ENCODE results near the gene FAM169A.

The FAM169A gene

GRCh38 chr5:74850030-74850429, 16.2 kb downstream of the FAM169A start:
- no peak overlapping the region for H3K9ac ChIP-seq (ENCODE audit: low read depth in 1 of 2, low read length in 2 of 2)
- H3K36me3 ChIP-seq (ENCODE audit: control insufficient read depth in 2 of 2, insufficient read depth in 2 of 2, low read length in 2 of 2), result no peaks in the 10 kb centered on the region
- H3K9me3 ChIP-seq (ENCODE audit: control insufficient read depth in 2 of 2, low read length in 2 of 2), result no peaks in the 10 kb centered on the region
- H3K4me3 ChIP-seq (ENCODE audit: low read length in 2 of 2), result no peak overlapping the region
- no peaks in the 10 kb centered on the region for H3K27me3 ChIP-seq (ENCODE audit: control insufficient read depth in 2 of 2, insufficient read depth in 2 of 2, low read length in 2 of 2)
- H3K4me1 ChIP-seq (ENCODE audit: control insufficient read depth in 2 of 2, insufficient read depth in 2 of 2, low read length in 2 of 2), result no peaks in the 10 kb centered on the region
- no peak overlapping the region for H3K27ac ChIP-seq (ENCODE audit: low read depth in 2 of 2, low read length in 2 of 2)

- H3K9me3 ChIP-seq (ENCODE audit: control insufficient read depth in 2 of 2, low read length in 2 of 2), result no peaks in the 10 kb centered on the region
- no peak overlapping the region for H3K9ac ChIP-seq (ENCODE audit: low read depth in 1 of 2, low read length in 2 of 2)
- H3K27me3 ChIP-seq (ENCODE audit: control insufficient read depth in 2 of 2, insufficient read depth in 2 of 2, low read length in 2 of 2), result no peaks in the 10 kb centered on the region
- H3K4me1 ChIP-seq (ENCODE audit: control insufficient read depth in 2 of 2, insufficient read depth in 2 of 2, low read length in 2 of 2), result no peaks in the 10 kb centered on the region
- no peaks in the 10 kb centered on the region for H3K36me3 ChIP-seq (ENCODE audit: control insufficient read depth in 2 of 2, insufficient read depth in 2 of 2, low read length in 2 of 2)
- no peak overlapping the region for H3K27ac ChIP-seq (ENCODE audit: low read depth in 2 of 2, low read length in 2 of 2)
- no peak overlapping the region for H3K4me3 ChIP-seq (ENCODE audit: low read length in 2 of 2)
These were observed 17.6 kb downstream of the FAM169A start for GRCh38 chr5:74848553-74849025.

GRCh38 chr5:74839229-74839628, 27.0 kb downstream of the FAM169A start:
- H3K27me3 ChIP-seq (ENCODE audit: control insufficient read depth in 2 of 2, insufficient read depth in 2 of 2, low read length in 2 of 2), result no peaks in the 10 kb centered on the region
- no peak overlapping the region for H3K9ac ChIP-seq (ENCODE audit: low read depth in 1 of 2, low read length in 2 of 2)
- H3K27ac ChIP-seq (ENCODE audit: low read depth in 2 of 2, low read length in 2 of 2), result no peak overlapping the region
- H3K9me3 ChIP-seq (ENCODE audit: control insufficient read depth in 2 of 2, low read length in 2 of 2), result no peaks in the 10 kb centered on the region
- H3K4me1 ChIP-seq (ENCODE audit: control insufficient read depth in 2 of 2, insufficient read depth in 2 of 2, low read length in 2 of 2), result peaks cover 0 to 3% of the 10 kb centered on the region in 2 donors
- no peak overlapping the region for H3K4me3 ChIP-seq (ENCODE audit: low read length in 2 of 2)
- no peaks in the 10 kb centered on the region for H3K36me3 ChIP-seq (ENCODE audit: control insufficient read depth in 2 of 2, insufficient read depth in 2 of 2, low read length in 2 of 2)

GRCh38 chr5:74838262-74838661, 27.9 kb downstream of the FAM169A start:
- Histone ChIP-seq H3K9me3 (ENCODE audit: control insufficient read depth in 2 of 2, low read length in 2 of 2) (no peaks in the 10 kb centered on the region), H3K36me3 (ENCODE audit: control insufficient read depth in 2 of 2, insufficient read depth in 2 of 2, low read length in 2 of 2) (no peaks in the 10 kb centered on the region), H3K27ac (ENCODE audit: low read depth in 2 of 2, low read length in 2 of 2) (no peak overlapping the region), H3K4me1 (ENCODE audit: control insufficient read depth in 2 of 2, insufficient read depth in 2 of 2, low read length in 2 of 2) (peaks cover 0 to 3% of the 10 kb centered on the region in 2 donors), H3K9ac (ENCODE audit: low read depth in 1 of 2, low read length in 2 of 2) (no peak overlapping the region), H3K4me3 (ENCODE audit: low read length in 2 of 2) (no peak overlapping the region), H3K27me3 (ENCODE audit: control insufficient read depth in 2 of 2, insufficient read depth in 2 of 2, low read length in 2 of 2) (no peaks in the 10 kb centered on the region)

- H3K9me3 ChIP-seq (ENCODE audit: control insufficient read depth in 2 of 2, low read length in 2 of 2), result no peaks in the 10 kb centered on the region
- H3K27me3 ChIP-seq (ENCODE audit: control insufficient read depth in 2 of 2, insufficient read depth in 2 of 2, low read length in 2 of 2), result no peaks in the 10 kb centered on the region
- no peak overlapping the region for H3K4me3 ChIP-seq (ENCODE audit: low read length in 2 of 2)
- H3K36me3 ChIP-seq (ENCODE audit: control insufficient read depth in 2 of 2, insufficient read depth in 2 of 2, low read length in 2 of 2), result no peaks in the 10 kb centered on the region
- no peak overlapping the region for H3K9ac ChIP-seq (ENCODE audit: low read depth in 1 of 2, low read length in 2 of 2)
- no peak overlapping the region for H3K27ac ChIP-seq (ENCODE audit: low read depth in 2 of 2, low read length in 2 of 2)
- H3K4me1 ChIP-seq (ENCODE audit: control insufficient read depth in 2 of 2, insufficient read depth in 2 of 2, low read length in 2 of 2), result peaks cover 5 to 7% of the 10 kb centered on the region in 2 donors
These were observed 29.1 kb downstream of the FAM169A start for GRCh38 chr5:74837115-74837514.

GRCh38 chr5:74833537-74834266, 32.5 kb downstream of the FAM169A start:
- Histone ChIP-seq H3K36me3 (ENCODE audit: control insufficient read depth in 2 of 2, insufficient read depth in 2 of 2, low read length in 2 of 2) (no peaks in the 10 kb centered on the region), H3K4me1 (ENCODE audit: control insufficient read depth in 2 of 2, insufficient read depth in 2 of 2, low read length in 2 of 2) (peaks cover 5 to 7% of the 10 kb centered on the region in 2 donors), H3K4me3 (ENCODE audit: low read length in 2 of 2) (peak overlapping the region; percentile 8 to 57), H3K27me3 (ENCODE audit: control insufficient read depth in 2 of 2, insufficient read depth in 2 of 2, low read length in 2 of 2) (no peaks in the 10 kb centered on the region), H3K27ac (ENCODE audit: low read depth in 2 of 2, low read length in 2 of 2) (peak overlapping the region; percentile 45 to 72), H3K9ac (ENCODE audit: low read depth in 1 of 2, low read length in 2 of 2) (no peak overlapping the region), H3K9me3 (ENCODE audit: control insufficient read depth in 2 of 2, low read length in 2 of 2) (no peaks in the 10 kb centered on the region)

- no peaks in the 10 kb centered on the region for H3K9me3 ChIP-seq (ENCODE audit: control insufficient read depth in 2 of 2, low read length in 2 of 2)
These were observed 36.8 kb downstream of the FAM169A start for GRCh38 chr5:74829413-74829812.

GRCh38 chr5:74822288-74822687, 43.9 kb downstream of the FAM169A start:
- no peaks in the 10 kb centered on the region for H3K9me3 ChIP-seq (ENCODE audit: control insufficient read depth in 2 of 2, low read length in 2 of 2)
- H3K36me3 ChIP-seq (ENCODE audit: control insufficient read depth in 2 of 2, insufficient read depth in 2 of 2, low read length in 2 of 2), result no peaks in the 10 kb centered on the region
- H3K4me1 ChIP-seq (ENCODE audit: control insufficient read depth in 2 of 2, insufficient read depth in 2 of 2, low read length in 2 of 2), result no peaks in the 10 kb centered on the region
- no peaks in the 10 kb centered on the region for H3K27me3 ChIP-seq (ENCODE audit: control insufficient read depth in 2 of 2, insufficient read depth in 2 of 2, low read length in 2 of 2)
- H3K4me3 ChIP-seq (ENCODE audit: low read length in 2 of 2), result no peak overlapping the region
- H3K9ac ChIP-seq (ENCODE audit: low read depth in 1 of 2, low read length in 2 of 2), result no peak overlapping the region
- H3K27ac ChIP-seq (ENCODE audit: low read depth in 2 of 2, low read length in 2 of 2), result no peak overlapping the region

More at GRCh38 chr5:74829413-74829812, 36.8 kb downstream of the FAM169A start:
- no peak overlapping the region for H3K9ac ChIP-seq (ENCODE audit: low read depth in 1 of 2, low read length in 2 of 2)
- no peaks in the 10 kb centered on the region for H3K36me3 ChIP-seq (ENCODE audit: control insufficient read depth in 2 of 2, insufficient read depth in 2 of 2, low read length in 2 of 2)
- peaks cover 4 to 5% of the 10 kb centered on the region in 2 donors for H3K4me1 ChIP-seq (ENCODE audit: control insufficient read depth in 2 of 2, insufficient read depth in 2 of 2, low read length in 2 of 2)
- H3K4me3 ChIP-seq (ENCODE audit: low read length in 2 of 2), result no peak overlapping the region
- H3K27ac ChIP-seq (ENCODE audit: low read depth in 2 of 2, low read length in 2 of 2), result no peak overlapping the region
- no peaks in the 10 kb centered on the region for H3K27me3 ChIP-seq (ENCODE audit: control insufficient read depth in 2 of 2, insufficient read depth in 2 of 2, low read length in 2 of 2)

- Histone ChIP-seq H3K36me3 (ENCODE audit: control insufficient read depth in 2 of 2, insufficient read depth in 2 of 2, low read length in 2 of 2) (no peaks in the 10 kb centered on the region), H3K4me3 (ENCODE audit: low read length in 2 of 2) (no peak overlapping the region), H3K9me3 (ENCODE audit: control insufficient read depth in 2 of 2, low read length in 2 of 2) (no peaks in the 10 kb centered on the region), H3K27me3 (ENCODE audit: control insufficient read depth in 2 of 2, insufficient read depth in 2 of 2, low read length in 2 of 2) (no peaks in the 10 kb centered on the region), H3K9ac (ENCODE audit: low read depth in 1 of 2, low read length in 2 of 2) (no peak overlapping the region), H3K27ac (ENCODE audit: low read depth in 2 of 2, low read length in 2 of 2) (no peak overlapping the region), H3K4me1 (ENCODE audit: control insufficient read depth in 2 of 2, insufficient read depth in 2 of 2, low read length in 2 of 2) (no peaks in the 10 kb centered on the region)
These were observed 49.3 kb downstream of the FAM169A start for GRCh38 chr5:74816875-74817274.

- Histone ChIP-seq H3K4me1 (ENCODE audit: control insufficient read depth in 2 of 2, insufficient read depth in 2 of 2, low read length in 2 of 2) (no peaks in the 10 kb centered on the region), H3K27ac (ENCODE audit: low read depth in 2 of 2, low read length in 2 of 2) (no peak overlapping the region), H3K36me3 (ENCODE audit: control insufficient read depth in 2 of 2, insufficient read depth in 2 of 2, low read length in 2 of 2) (no peaks in the 10 kb centered on the region), H3K27me3 (ENCODE audit: control insufficient read depth in 2 of 2, insufficient read depth in 2 of 2, low read length in 2 of 2) (no peaks in the 10 kb centered on the region), H3K4me3 (ENCODE audit: low read length in 2 of 2) (no peak overlapping the region), H3K9ac (ENCODE audit: low read depth in 1 of 2, low read length in 2 of 2) (no peak overlapping the region), H3K9me3 (ENCODE audit: control insufficient read depth in 2 of 2, low read length in 2 of 2) (no peaks in the 10 kb centered on the region)
These were observed 55.3 kb downstream of the FAM169A start for GRCh38 chr5:74810915-74811314.

Measured in mucosa of rectum (tissue), 2 donors.